GM19328 (cell line): Measurements from ENCODE around the gene RRM2.
"Not testable (repeated sequence)": the region's sequence is repeated elsewhere in the genome, so short reads cannot be mapped to it uniquely, and the experiment has no call there.

Source experiments
- ATAC-seq: cut with Tn5 transposase; IDR thresholded peaks from one replicate; pipeline ENCODE4 v1.9.1; 2021; ENCODE audit warnings: mild to moderate bottlenecking, moderate library complexity; ENCODE audit not compliant: unreplicated experiment

Gene RRM2

GRCh38 chr2:10089565-10090190 is 32.9 kb upstream of the RRM2 start:
- ATAC-seq: no peak

DNA sequence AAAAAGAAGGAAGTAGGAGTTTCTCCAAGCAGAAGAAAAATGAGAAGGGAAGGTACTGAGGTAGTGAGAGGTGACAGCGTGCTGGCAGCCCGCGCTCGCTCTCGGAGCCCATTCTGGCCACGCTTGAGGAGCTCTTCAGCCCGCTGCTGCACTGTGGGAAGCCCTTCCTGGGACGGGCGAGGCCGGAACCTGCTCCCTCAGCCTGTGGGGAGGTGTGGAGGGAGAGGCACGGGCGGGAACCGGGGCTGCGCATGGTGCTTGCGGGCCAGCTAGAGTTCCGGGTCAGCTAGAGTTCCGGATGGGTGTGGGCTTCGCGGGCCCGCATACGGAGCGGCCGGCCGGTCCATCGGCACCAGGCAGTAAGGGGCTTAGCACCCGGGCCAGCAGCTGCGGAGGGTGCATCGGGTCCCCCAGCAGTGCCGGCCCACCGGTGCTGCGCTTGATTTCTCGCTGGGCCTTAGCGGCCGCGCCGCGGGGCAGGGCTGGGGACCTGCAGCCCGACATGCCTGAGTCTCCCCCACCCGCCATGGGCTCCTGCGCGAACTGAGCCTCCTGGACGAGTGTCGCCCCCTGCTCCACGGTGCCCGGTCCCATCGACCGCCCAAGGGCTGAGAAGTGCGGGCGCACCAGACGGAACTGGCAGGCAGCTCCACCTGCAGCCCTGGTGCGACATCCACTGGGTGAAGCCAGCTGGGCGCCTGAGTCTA is 31.2 kb upstream of the RRM2 start:
- no peak for ATAC-seq

- not testable (repeated sequence) for ATAC-seq
Observed at GRCh38 chr2:10091889-10092244, 30.7 kb upstream of the RRM2 start.

GRCh38 chr2:10094271-10094814 is 28.2 kb upstream of the RRM2 start:
- no peak for ATAC-seq

DNA sequence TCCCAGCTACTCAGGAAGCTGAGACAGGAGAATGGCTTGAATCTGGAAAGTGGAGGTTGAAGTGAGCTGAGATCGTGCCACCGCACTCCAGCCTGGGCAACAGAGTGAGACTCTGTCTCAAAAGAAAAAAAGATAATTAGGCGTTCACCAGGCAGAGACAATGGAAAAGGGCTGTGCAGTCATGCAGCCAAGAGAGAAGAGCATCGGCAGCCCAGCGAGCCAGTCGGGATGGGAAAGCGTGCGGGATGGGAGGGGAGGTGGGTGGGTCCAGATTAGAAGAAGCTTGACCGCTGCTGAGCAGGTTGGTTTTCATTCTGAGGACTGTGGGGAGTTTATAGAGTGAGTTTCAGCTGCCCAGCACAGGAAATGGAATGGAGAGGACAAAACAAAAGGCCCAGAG is 27.4 kb upstream of the RRM2 start:
- ATAC-seq: no peak

- no peak for ATAC-seq
Observed at GRCh38 chr2:10096641-10097040, 25.9 kb upstream of the RRM2 start.

GRCh38 chr2:10097352-10098148 is 25.0 kb upstream of the RRM2 start:
- ATAC-seq: no peak

DNA sequence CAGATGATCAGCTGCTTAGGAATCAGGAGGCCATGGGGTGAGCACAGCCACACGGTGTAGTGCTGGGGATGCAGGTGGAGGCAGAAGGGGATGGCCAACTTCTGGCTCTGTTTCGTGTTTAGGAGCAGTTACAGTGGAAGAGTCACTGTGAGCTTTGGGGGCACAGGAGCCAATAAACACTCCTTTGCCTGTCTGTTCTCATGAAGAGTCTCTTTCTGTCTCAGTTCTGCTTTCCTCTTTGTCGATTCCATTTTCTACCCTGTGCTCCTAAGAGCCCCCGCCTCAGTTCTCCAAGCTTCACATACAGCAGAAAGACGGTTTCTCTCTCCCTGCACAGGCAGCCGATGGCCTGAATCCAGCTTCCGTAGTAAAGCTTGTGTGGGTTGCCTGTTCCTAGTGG is 21.0 kb upstream of the RRM2 start:
- ATAC-seq: no peak

GRCh38 chr2:10103179-10103578 is 19.4 kb upstream of the RRM2 start:
- no peak for ATAC-seq

GRCh38 chr2:10104906-10105305 is 17.6 kb upstream of the RRM2 start:
- not testable (repeated sequence) for ATAC-seq

DNA sequence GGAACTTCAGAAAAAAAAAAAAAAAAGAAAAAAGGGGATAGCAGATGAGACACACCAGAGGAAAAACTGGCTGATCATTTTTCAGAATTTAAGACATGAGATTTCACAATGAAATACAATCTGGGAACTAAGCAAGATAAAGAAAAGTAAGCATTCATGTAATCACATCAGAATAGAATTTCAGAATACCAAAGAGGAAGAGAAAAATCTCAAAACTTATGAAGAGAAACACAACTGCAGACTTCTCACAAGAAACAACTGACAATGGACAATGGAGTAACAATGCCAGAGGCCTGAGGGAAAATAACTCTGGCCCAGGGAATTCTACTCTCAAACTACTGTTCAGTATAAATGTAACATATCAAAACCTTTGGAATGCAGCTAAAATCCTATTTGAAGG is 13.2 kb upstream of the RRM2 start:
- ATAC-seq: no peak

DNA sequence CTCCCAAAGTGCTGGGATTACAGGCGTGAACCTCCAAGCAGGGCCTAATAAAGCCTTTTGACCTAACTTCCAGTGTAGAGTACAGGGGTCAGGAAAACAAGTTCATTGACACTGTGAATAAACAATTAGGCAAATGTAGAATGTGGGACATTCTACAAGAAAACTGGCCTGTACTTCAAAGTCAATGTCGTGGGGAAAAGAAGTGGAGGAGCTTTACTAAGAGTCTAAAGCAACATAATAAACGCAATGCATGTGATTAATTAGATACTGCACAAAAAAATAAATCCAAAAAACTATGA is 3.6 kb upstream of the RRM2 start:
- ATAC-seq: no peak

- no peak for ATAC-seq
Observed at GRCh38 chr2:10119601-10120157, 2.9 kb upstream of the RRM2 start.

- ATAC-seq: peak; percentile 43
Observed at GRCh38 chr2:10120158-10120876, 2.2 kb upstream of the RRM2 start.

GRCh38 chr2:10120877-10121574 is 1.5 kb upstream of the RRM2 start:
- no peak for ATAC-seq

- ATAC-seq: no peak
Observed at GRCh38 chr2:10123281-10123680, 742 bp downstream of the RRM2 start.

DNA sequence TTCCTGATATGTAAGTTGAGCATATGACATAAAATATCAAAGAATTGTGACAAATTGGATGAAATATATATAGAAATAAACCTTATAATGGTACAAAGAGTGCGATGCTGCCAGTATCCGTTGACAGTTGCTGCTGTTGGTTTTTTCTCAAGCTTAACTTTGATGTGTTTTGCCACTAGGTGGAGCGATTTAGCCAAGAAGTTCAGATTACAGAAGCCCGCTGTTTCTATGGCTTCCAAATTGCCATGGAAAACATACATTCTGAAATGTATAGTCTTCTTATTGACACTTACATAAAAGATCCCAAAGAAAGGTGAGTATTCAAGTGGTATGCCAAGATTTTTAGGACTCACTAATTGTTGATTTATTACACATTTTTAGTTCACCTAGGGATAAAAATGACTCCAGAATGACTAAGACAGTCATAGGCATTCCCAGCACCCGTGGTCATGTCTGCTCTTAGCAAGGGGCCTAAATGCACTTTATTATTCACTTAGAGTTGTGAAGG is 2.1 kb downstream of the RRM2 start:
- no peak for ATAC-seq

- ATAC-seq: no peak
Observed at GRCh38 chr2:10125842-10126631, 3.5 kb downstream of the RRM2 start.

DNA sequence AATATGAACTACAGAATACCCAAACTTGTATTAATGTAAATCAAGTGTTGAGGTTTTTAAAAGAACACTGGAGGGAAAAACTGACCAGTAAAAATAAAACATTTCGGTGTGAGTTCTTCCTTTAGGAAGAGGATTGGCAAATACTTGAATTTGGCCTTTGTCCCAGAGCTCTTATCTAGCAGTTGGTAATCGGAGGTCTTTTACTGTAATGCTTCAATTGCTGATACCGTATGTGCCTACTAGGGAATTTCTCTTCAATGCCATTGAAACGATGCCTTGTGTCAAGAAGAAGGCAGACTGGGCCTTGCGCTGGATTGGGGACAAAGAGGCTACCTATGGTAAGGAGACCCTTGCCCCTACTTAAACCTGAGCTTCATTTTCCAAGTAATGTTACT is 4.1 kb downstream of the RRM2 start:
- ATAC-seq: no peak
